CD4-positive, alpha-beta T cell treated with Interleukin-12 subunit alpha and Interleukin-12 subunit beta, for 1 hour (primary cell): Measurements from ENCODE around the gene TUBG2.
"Not testable (repeated sequence)": the region's sequence is repeated elsewhere in the genome, so short reads cannot be mapped to it uniquely, and the experiment has no call there.

Experiments
- DNase-seq: peaks from one replicate; pipeline ENCODE4 v3.0.0-alpha.2; 2020

Gene TUBG2

DNA sequence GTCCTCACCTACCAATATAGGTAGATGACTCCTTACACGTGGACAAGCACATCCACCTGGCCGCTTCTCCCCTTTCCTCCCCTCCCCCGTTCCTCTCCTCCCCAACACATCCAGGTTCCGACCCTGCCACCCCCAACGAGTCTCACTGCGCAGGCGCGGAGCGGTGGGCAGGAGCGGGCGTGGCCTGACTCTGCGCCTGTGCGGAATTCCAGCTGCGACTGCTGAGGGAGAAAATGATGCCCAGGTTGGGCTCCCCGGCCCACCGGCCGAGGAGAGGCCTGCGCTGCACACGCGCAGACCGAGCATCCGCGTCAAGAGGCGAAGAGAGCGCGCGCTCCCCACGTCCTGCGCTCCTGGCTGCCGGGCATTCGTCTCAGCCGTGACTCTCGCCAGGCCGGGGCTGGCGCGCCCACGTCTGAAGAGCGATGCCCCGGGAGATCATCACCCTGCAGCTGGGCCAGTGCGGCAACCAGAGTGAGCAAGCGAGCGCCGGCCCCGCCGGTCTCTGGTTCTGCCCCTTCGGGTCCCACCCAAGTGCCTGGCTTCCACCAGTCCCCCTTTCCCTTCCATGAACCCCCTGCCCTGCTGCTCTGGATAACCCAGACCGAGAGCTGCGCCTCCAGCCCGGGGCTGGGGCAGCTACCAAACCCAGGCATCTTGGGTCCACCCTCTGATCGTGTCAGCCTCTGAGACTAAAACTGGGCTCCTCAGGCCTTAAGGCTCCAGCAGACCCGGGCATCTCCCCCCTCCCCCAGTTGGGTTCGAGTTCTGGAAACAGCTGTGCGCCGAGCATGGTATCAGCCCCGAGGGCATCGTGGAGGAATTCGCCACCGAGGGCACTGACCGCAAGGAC, at the start of gene TUBG2:
TSS of gene TUBG2 (plus strand) at position 206 of the 853 bp plus-strand sequence. CDS start at position 426, 220 bp downstream.
- DNase-seq = peak; percentile 82

DNA sequence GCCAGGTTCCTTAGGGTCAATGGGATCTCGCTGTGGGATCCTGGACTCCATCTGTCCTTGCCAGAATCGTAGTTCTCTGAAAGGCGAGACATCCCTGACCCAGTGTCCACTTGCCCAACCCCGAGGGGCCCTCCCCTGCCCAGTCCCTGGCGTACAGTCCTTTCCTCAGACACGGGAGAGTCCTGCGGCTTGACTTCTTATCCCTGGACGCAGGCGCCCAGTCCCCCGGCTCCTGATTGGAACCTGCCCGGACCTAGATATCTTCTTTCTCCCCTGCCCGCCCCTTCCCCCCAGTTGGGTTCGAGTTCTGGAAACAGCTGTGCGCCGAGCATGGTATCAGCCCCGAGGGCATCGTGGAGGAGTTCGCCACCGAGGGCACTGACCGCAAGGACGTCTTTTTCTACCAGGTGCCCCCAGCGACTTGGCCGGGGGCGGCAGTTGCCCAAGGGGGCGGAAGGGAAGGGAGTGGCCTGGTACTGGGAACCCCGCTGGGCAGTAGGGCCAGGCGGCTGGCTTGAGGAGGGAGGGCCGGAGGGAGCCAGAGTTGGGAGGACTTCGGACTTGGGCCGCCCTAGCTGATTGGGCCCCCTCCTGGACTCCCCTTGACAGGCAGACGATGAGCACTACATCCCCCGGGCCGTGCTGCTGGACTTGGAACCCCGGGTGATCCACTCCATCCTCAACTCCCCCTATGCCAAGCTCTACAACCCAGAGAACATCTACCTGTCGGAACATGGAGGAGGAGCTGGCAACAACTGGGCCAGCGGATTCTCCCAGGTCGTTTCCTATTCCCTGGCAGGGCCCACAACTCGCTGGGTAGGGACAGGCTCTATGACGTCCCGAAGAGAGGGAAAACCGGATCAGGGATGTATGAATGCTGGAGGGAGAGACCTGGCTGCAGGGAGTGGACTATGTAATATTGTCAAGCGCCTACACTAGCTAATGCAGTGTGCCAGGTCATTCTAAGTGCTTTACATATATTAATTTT, 49.0 kb upstream of the TUBG2 start:
- not testable (repeated sequence) for DNase-seq

DNA sequence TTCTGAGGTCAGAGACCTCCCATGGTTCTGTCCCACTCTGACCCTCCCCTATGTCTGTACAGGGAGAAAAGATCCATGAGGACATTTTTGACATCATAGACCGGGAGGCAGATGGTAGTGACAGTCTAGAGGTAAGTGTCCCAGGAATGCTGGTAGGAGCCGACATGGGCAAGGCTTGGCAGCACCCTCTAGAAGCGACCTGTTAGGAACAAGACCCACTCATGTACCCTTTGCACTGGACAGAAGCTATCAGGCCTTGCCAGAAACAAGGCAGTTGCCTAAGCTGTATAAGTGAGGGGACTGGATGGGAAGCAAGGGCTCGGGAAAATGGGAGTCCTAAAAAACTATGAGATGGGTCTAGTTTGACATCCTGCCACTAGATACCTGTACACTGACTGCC, 47.1 kb upstream of the TUBG2 start:
- no peak for DNase-seq

DNA sequence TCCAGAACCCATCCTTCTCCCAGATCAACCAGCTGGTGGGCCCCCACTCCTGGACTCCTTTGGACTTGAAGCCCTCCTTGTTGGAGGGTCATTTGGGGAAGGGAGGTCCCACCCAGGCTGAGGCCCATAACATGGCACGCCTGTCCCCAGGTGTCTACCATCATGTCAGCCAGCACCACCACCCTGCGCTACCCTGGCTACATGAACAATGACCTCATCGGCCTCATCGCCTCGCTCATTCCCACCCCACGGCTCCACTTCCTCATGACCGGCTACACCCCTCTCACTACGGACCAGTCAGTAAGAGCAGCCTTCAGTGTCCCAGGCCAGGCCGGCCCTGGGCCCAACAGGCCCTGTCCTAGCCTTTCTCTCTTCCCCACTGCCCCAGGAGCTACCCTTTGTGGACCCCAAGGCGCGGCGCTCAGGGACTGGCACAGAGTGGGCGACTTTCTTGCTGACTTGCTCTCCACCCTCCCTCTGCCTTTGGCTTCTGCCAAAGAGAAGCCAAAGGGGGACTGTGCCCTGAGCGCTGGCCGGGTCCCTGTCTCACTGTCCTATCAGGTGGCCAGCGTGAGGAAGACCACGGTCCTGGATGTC, 45.3 kb upstream of the TUBG2 start:
- no peak for DNase-seq

DNA sequence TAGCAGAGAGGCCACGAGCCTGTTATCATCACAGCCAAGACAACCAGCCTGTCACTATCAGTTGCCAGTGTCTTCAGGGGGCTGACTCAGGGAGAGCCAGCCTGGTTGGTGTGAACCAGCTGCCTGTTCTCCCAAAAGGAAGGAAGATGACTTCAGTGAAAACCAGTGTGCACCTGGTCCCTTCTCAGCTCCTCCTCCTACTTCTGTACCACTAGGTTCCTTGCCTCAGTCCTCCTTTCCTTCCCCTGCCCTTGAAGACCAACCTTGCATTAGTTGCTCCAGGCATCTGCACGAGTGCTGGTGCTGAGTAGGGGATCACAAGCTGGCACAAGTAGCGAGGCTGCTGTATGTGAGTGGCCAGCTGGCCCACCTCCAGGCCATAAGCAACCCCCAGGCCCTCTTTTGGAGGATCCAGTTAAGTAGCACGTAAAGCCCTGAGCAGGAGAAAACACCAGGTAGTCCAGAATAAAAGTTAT, 41.1 kb upstream of the TUBG2 start:
- no peak for DNase-seq

DNA sequence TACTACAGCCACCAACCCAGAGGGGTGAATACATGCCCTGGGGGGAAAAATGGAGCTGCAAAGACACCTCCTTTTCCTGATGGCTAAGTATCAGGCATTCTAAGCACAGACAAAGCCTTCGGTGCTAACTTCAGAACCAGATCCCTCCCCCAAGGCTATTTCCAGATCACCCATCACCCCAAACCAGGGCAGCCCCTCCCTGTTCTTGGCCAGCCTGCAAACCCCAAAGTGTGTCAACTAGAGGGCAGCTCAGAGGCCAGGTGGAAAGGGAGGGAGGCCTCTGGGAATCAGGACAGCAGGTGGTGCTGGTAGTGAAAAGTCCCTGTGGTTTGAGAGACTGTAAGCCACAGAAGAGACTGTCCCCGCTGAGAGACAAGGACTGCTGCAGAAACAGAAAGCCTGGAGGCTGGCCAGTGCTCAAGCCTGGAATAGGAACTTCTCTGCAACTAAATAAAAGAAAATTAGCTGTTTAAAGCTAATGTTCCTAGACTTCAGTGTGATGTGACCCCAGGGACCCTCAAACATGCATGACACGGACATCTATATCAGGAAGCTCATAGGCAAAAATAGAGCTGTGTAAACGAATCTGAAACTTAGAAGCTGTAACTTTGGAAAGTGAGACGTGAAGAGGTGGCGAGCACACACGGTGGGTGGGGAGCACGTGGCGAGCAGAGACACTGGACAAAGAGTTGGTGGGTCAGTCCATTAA, 40.5 kb upstream of the TUBG2 start:
- no peak for DNase-seq

DNA sequence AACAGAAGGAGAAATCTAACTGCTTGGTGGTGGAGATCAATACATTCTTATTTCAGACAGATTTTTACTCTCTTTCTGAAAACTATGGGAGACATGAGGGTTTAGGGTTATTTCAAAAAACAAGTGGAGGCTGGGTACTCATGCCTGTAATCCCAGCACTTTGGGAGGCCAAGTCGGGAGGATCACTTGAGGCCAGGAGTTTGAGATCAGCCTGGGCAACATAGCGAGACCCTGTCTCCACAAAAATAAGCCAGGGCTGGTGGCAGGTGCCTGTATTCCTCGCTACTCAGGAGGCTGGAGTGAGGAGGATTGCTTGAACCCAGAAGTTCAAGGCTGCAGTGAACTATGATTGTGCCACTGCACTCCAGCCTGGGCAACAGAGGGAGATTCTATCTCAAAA, 37.1 kb upstream of the TUBG2 start:
- not testable (repeated sequence) for DNase-seq

DNA sequence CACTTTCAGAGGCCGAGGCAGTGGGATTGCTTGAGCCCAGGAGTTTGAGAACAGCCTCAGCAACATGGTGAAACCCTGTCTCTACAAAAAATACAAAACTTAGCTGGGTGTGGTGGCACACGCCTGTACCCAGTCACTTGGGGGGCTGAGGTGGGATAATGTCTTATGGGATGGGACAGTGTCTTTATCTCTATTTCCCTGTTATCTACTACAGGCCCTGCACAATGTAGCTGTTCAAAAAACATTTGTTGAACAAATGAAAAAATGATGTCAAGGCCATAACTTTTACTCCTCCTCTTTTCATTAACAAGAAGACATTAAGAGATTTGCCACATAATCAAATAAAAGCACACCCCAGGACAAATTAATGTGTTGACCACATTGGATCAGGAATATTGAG, 35.8 kb upstream of the TUBG2 start:
- DNase-seq = no peak

DNA sequence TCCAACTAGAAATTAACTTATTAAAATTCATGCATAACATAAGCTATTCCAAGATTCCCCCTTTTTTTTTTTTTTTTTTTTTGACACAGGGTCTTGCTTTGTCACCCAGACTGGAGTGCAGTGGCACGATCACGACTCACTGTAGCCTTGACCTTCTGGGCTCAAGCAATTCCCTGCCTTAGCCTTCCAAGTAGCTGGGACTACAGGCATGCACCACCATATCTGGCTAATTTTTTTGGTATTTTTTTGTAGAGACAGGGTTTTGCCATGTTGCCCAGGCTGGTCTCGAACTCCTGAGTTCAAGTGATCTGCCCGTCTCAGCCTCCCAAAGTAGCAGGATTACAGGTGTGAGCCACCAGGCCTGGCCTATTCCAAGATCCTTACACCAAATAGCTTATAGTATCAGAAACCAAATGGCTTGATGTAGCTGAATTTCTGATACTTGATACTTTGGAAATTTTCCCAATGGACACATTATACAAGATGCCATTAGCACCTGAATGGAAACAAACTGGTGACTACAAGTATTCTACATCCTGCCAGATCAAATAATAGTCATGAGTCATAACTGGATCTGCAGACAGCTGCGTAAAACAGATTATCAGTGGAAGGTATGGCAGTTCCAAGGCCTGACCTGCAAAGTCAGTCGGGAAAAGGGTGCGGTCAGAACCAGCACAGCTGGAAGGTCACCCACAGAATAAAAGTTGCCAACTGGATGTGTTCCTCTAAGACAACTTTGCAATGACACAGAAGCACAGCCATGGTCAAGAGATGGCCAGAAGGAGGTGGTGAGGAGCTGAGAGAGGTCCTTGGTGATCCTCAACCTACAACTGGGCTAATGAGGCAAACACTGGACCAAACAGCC, 35.1 kb upstream of the TUBG2 start:
- no peak for DNase-seq

DNA sequence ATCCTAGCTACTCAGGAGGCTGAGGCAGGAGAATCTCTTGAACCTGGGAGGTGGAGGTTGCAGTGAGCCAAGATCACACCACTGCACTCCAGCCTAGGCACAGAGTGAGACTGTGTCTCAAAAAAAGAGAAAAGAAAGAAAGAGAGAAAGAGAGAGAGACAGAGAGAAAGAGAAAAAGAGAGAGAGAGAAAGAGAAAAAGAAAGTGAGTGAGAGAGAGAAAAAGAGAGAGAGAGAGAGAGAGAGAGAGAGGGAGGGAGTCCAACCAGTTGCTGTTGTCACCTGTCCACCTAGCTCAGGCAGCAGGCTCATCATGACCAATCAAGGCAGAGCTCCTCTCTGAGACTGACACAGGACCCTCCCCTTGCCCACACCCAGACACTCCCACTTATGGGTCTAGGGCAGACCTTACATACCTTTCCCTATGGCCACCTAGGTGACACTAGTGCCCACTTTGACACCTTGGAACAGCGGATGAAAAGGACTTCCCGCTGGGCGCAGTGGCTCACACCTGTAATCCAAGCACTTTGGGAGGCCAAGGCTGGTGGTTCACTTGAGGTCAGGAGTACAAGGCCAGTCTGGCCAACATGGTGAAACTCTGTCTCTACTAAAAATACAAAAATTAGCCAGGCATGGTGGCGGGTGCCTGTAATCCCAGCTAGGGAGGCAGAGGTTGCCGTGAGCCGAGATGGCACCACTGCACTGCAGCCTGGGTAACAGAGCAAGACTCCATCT, 31.9 kb upstream of the TUBG2 start:
- not testable (repeated sequence) for DNase-seq

DNA sequence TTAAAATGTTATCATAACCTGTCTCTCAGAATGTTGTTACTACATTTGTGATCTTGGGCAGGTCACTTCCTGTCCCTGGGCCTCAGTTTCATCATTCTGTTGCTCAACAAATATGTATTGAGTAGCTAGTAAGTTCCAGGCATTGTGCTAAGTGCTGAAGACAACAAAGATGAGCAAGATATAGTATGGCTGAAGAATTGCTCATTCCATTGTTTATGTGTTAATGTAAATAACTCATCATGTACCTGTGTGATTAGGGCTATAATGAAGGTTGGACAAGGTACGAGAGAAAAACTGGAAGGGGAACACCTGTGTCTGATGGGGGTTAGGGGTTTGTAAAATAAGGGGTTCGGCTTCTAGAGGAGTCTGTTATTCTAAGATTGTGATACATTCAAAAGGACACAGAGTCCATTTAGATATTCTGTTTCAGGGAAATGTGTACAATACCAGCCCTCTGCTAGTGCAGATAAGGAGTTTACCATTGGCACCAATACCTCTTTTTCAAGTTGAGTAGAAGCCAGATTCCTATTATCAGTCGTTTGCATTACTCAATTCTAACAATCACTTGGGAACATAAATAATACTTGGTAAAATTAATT, 29.6 kb upstream of the TUBG2 start:
- DNase-seq = no peak

DNA sequence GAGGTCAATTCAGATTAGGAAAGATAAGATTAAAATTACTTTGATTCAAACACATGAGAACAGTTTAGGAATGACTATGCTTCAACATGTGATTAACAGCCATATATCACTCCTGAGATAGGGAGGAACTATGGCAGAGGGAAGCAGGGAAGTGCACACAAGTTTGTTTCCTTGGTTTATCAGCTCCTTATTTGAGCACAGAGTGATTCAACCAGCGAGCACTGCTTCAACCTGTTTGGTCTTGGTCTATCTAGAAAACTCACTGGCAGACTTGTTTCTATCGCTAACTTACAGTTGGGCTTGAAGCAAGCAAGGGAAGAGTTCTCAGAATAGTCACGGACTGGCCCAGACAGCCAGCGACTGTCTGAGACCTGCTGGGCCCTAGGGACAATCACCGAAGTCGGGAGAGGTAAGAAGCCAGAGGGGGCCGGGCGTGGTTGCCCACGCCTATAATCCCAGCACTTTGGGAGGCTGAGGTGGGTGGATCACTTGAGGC, 26.1 kb upstream of the TUBG2 start:
- no peak for DNase-seq

DNA sequence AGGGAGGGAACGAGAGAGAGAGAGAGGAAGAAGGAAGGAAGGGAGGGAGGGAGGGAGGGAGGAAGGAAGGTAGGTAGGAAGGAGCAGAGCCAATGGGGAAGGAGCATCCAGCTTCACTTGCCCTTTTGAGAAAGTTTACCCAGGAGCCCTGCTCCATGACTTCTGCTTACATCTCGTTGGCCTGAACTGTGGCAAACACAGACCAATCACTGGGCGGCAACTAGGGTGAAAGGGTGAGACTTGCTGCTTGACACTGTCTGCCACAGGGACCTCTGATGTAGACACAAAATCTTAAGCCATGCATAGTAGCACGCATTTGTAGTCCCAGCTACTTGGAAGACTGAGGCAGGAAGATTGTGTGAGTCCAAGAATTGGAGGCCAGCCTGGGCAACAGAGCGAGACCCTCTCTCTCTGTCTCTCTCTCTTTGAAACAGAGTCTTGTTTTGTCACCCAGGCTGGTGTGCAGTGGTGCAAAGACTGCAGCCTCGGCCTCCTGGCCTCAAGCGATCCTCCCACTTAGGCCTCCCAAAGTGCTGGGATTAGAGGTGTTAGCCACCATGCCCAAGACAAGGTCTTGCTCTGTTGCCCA, 19.5 kb upstream of the TUBG2 start:
- no peak for DNase-seq

DNA sequence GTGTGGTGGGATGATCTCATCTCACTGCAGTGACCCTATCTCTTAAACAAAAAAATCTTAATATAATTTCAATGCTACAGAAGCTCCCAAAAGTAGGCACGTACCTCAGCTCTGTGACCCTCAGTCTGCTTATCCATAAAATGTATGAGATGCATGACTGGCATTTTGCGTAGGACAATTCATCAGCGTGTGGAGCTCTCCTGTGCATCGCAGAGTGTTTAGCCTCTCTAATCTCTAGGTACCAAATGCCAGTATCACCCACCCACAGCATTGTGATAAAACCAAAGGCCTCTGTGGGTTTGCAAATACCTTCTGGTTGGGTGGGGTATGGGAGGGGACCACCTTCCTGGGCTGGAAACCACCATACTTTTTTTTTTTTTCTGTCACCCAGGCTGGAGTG, 19.0 kb upstream of the TUBG2 start:
- DNase-seq = no peak

DNA sequence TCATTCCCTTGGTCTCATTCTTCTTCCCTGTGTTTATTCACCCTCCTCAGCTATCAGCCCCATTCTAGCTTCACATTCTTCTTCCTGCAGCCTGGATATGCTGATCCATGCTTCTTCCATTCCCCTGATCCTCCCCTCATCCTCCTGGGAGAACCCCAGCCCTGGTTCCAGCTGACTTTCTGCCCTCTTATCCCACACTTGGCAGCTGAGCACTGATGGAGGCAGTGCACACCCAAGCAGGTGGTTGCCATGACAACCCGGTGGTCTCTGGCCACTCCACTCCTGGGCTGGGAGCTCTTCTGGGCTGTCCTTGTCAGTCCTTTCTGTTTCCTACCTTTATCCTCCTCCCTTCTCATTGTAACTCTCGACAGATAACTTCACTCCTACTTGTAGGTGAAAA, 16.7 kb upstream of the TUBG2 start:
- no peak for DNase-seq

DNA sequence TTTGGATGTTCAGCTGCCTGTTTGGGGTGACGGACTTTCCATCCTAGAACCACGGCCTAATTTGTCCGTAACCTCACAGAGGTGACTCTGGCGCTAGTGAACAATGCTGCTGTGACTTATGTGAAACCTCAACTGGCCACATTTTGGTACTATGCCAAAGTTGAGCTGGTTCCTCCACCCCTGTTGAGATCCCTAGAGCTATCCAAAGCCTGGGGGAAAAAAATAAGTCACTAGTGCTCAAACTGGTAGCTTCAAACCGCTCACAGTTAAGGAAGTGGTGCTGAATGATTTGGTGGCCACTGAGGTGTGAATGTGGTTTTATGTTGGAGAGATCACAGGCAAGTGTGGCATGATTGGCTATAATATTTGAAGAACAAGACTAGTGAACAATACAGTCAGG, 11.3 kb upstream of the TUBG2 start:
- DNase-seq = no peak

DNA sequence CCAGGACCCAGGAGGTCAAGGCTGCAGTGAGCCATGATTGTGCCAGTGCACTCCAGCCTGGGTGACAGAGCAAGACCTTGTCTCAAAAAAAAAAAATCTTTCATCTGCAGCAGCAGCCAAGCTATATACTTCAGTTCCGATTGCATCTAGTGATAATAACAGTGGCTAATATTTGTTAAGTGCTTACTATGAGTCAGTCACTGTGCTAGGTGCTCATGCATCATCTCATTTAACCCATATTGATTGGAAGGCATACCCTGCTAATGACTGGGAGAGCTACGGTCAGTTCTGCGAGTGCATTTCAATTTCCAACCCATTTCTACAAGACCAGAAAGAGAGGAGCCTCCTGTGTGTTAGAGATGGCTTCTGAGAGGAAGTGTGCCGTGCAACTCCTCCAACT, 7.7 kb upstream of the TUBG2 start:
- no peak for DNase-seq

DNA sequence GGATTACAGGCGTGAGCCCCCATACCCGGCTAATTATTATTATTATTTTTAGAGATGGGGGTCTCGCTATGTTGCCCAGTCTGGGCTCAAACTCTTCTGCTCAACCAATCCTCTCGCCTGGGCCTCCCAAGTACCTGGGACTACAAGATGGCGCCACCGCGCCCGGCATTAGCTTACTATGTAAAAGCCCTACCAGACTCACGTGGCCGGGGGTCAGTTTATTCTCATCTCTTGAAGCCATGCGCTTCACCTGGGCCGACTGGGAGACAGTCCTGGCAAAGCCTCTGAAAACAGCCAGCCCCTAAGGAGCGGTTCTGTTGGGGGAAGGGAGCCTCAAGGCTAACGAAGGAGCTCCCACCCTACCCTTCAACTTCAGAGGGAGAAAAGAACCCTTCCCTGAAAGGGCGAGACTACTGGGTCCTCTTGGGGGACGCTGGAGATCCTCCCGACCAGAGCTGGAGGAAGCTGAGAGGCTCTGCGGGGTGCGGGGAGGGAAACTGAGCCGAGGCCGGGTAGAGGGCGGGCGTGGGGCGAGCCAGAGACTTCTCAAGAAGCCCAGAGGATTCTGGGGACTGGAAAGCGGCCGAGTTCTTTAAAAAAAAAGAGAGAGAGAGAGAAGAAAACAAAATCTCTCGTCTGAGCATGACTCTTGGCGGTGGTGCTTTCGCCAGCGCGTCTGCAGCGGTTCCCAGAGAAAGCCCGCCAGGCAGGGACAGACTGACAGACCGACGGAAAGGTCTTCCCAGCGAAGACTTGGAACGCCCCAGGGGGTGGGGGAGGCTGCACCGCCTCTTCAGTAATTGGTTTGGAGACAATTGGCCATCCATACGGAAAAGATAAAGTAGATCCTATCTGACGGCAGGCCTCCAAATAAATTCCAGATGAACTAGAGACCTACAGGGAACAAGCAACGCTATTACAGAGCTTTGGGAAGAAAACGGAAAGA, 5.6 kb upstream of the TUBG2 start:
- DNase-seq = no peak

DNA sequence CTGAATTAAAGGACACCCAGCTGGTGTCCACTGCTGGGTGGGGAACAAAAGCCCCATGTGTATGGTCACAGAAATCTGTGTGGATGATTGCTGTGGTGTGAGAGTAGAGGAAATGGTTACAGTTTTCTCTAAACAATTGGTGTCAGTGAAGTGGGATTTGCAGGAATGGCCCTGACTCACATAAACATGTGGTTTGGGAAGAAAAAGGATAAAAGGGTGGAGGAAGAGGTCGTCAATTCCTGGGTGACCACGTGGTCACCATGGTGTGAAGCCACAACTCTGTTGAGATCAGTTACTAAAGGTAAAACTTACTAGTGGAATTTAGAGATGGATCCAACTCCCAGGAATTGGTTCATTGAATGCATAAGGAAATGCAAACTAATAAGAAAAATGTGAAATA, 3.6 kb upstream of the TUBG2 start:
- DNase-seq = no peak
